HEK293T (cell line): ENCODE measurements around the gene TMEM165.
"Not testable (repeated sequence)": the region's sequence is repeated elsewhere in the genome, so short reads cannot be mapped to it uniquely, and the experiment has no call there.

Experiments used
- CTCF ChIA-PET: fragments of 350-600 bp; formaldehyde crosslinking; extraction: SDS; loops from one replicate; lab custom pipeline; 2021; ENCODE audit warnings: antibody characterized with exemption, inconsistent platforms; lab: Yijun Ruan, JAX
- POLR2A ChIA-PET: fragments of 350-600 bp; formaldehyde crosslinking; extraction: SDS; loops from one replicate; lab custom pipeline; 2020; ENCODE audit warnings: antibody characterized with exemption, inconsistent platforms; lab: Yijun Ruan, JAX
- DNase-seq: peaks from one replicate; pipeline ENCODE4 v3.0.0; 2012; ENCODE audit warnings: mixed read lengths; ENCODE audit errors: extremely low spot score
- ARNT ChIP-seq: fragments of 450-650 bp; IDR thresholded peaks from 2 replicates; pipeline ENCODE4 v1.6.1; 2017; ENCODE audit warnings: mild to moderate bottlenecking
- BHLHE40 ChIP-seq: fragments of 450-650 bp; IDR thresholded peaks from 2 replicates; pipeline ENCODE4 v1.6.1; 2016; ENCODE audit warnings: mild to moderate bottlenecking, moderate library complexity, borderline replicate concordance
- CTBP1 ChIP-seq: fragments of 450-650 bp; IDR thresholded peaks from 2 replicates; pipeline ENCODE4 v1.6.1; 2016; ENCODE audit warnings: borderline replicate concordance
- ELF4 ChIP-seq: fragments of 450-650 bp; IDR thresholded peaks from 2 replicates; pipeline ENCODE4 v1.6.1; 2017; ENCODE audit warnings: antibody characterized with exemption
- FOXA1 ChIP-seq: fragments of 450-650 bp; IDR thresholded peaks from 2 replicates; pipeline ENCODE4 v1.6.1; 2016; ENCODE audit warnings: mild to moderate bottlenecking
- FOXK2 ChIP-seq: fragments of 450-650 bp; IDR thresholded peaks from 2 replicates; pipeline ENCODE4 v1.6.1; 2016; ENCODE audit warnings: mild to moderate bottlenecking
- FOXM1 ChIP-seq: fragments of 450-650 bp; IDR thresholded peaks from 2 replicates; pipeline ENCODE4 v1.6.1; 2017; ENCODE audit warnings: mild to moderate bottlenecking, borderline replicate concordance
- HDGF ChIP-seq: fragments of 450-650 bp; IDR thresholded peaks from 2 replicates; pipeline ENCODE4 v1.6.1; 2017; ENCODE audit warnings: antibody characterized with exemption, borderline replicate concordance
- L3MBTL2 ChIP-seq: fragments of 450-650 bp; conservative IDR thresholded peaks from 2 replicates; pipeline ENCODE4 v1.6.1; 2016; ENCODE audit warnings: mild to moderate bottlenecking
- LEF1 ChIP-seq: fragments of 450-650 bp; IDR thresholded peaks from 2 replicates; pipeline ENCODE4 v1.6.1; 2017; ENCODE audit warnings: mild to moderate bottlenecking, borderline replicate concordance
- NFRKB ChIP-seq: fragments of 450-650 bp; IDR thresholded peaks from 2 replicates; pipeline ENCODE4 v1.6.1; 2016; ENCODE audit warnings: mild to moderate bottlenecking, moderate library complexity
- PKNOX1 ChIP-seq: fragments of 450-650 bp; IDR thresholded peaks from 2 replicates; pipeline ENCODE4 v1.6.1; 2016
- SP1 ChIP-seq: fragments of 450-650 bp; IDR thresholded peaks from 2 replicates; pipeline ENCODE4 v1.6.1; 2017
- SUZ12 ChIP-seq: fragments of 450-650 bp; IDR thresholded peaks from 2 replicates; pipeline ENCODE4 v1.6.1; 2016; ENCODE audit warnings: mild to moderate bottlenecking
- TARDBP ChIP-seq: fragments of 450-650 bp; IDR thresholded peaks from 2 replicates; pipeline ENCODE4 v1.6.1; 2016
- ZNF384 ChIP-seq: fragments of 450-650 bp; IDR thresholded peaks from 2 replicates; pipeline ENCODE4 v1.6.1; 2016

TMEM165 gene

GRCh38 chr4:55395529-55396307 lies at the start of gene TMEM165:
Gene TMEM165, plus strand, starts transcription at chr4:55395957. Its CDS starts 233 bp downstream, at chr4:55396190.
- no peak for TF ChIP-seq NFRKB
- TF ChIP-seq L3MBTL2: peak; percentile 88
- peak; percentile 77; the same call in 1 of the 2 replicates for TF ChIP-seq CTBP1
- DNase-seq: peak; percentile 86
- POLR2A ChIA-PET: interaction anchor here (1.0 to 3.0 kb wide), 9 partner anchors 10 to 738 kb away, joined by 3 to 28 read pairs (median 4); partner anchors contain the start of genes KIT and SRD5A3
- CTCF ChIA-PET: no interaction called here

- POLR2A ChIA-PET: interaction anchor here (0.7 to 2.7 kb wide), 9 partner anchors 20 to 760 kb away, joined by 3 to 14 read pairs (median 4); partner anchors contain the start of genes CLOCK, NMU and TMEM165
- CTCF ChIA-PET: interaction anchor here (0.5 to 1.5 kb wide), 10 partner anchors 10 to 203 kb away, joined by 3 to 9 read pairs (median 4); no protein-coding TSS in a partner anchor
Observed at GRCh38 chr4:55345980-55346850, 49.5 kb upstream of the TMEM165 start, which contains the start of gene SRD5A3. Gene SRD5A3, plus strand, starts transcription at chr4:55346242. Its CDS starts 95 bp downstream, at chr4:55346337.

GRCh38 chr4:55346851-55347255 lies 48.9 kb upstream of the TMEM165 start:
- DNase-seq: no peak
- no peak for TF ChIP-seq FOXK2
- no peak for TF ChIP-seq SP1
- no peak for TF ChIP-seq NFRKB
- no peak for TF ChIP-seq TARDBP
- TF ChIP-seq BHLHE40: no peak
- TF ChIP-seq ARNT: no peak
- no peak for TF ChIP-seq SUZ12
- ChIA-PET POLR2A (interaction anchor here (0.8 kb wide), 1 partner anchor 199 kb away, joined by 3 read pairs; no protein-coding TSS in a partner anchor), CTCF (interaction anchor here (1.0 to 1.4 kb wide), 2 partner anchors 52 to 99 kb away, joined by 3 read pairs; no protein-coding TSS in a partner anchor)

More at GRCh38 chr4:55345980-55346850, 49.5 kb upstream of the TMEM165 start, which contains the start of gene SRD5A3:
- peak; percentile 84 for DNase-seq
- no peak for TF ChIP-seq SP1
- TF ChIP-seq FOXM1: peak; percentile 24; the same call in 1 of the 2 replicates
- TF ChIP-seq FOXK2: no peak
- no peak for TF ChIP-seq TARDBP
- TF ChIP-seq LEF1: peak; percentile 97; the same call in 1 of the 2 replicates
- TF ChIP-seq HDGF: no peak
- no peak for TF ChIP-seq BHLHE40
- no peak for TF ChIP-seq ARNT
- TF ChIP-seq SUZ12: no peak
- no peak for TF ChIP-seq PKNOX1
- no peak for TF ChIP-seq ELF4
- no peak for TF ChIP-seq NFRKB
- TF ChIP-seq CTBP1: 0 out of 2 replicates have a peak, but pooled peaks have one; percentile 1
- no peak for TF ChIP-seq ZNF384
- no peak for TF ChIP-seq FOXA1
- peak; percentile 86; the same call in 1 of the 2 replicates for TF ChIP-seq L3MBTL2

- DNase-seq: no peak
- TF ChIP-seq SP1 (no peak), SUZ12 (no peak), ELF4 (no peak), PKNOX1 (no peak), FOXM1 (no peak), CTBP1 (no peak), HDGF (no peak), FOXA1 (no peak), ZNF384 (no peak), BHLHE40 (no peak), FOXK2 (no peak), NFRKB (no peak), L3MBTL2 (no peak), TARDBP (no peak), LEF1 (no peak), ARNT (no peak)
- ChIA-PET POLR2A (interaction anchor here (0.8 kb wide), 1 partner anchor 198 kb away, joined by 3 read pairs; no protein-coding TSS in a partner anchor), CTCF (interaction anchor here (1.0 to 1.4 kb wide), 2 partner anchors 51 to 98 kb away, joined by 3 read pairs; no protein-coding TSS in a partner anchor)
Observed at GRCh38 chr4:55347610-55348228, 48.0 kb upstream of the TMEM165 start.

GRCh38 chr4:55348466-55348865 lies 47.3 kb upstream of the TMEM165 start:
- TF ChIP-seq BHLHE40: no peak
- TF ChIP-seq LEF1: no peak
- no peak for TF ChIP-seq TARDBP
- no peak for TF ChIP-seq FOXA1
- TF ChIP-seq PKNOX1: no peak
- POLR2A ChIA-PET: no interaction called here
- DNase-seq: no peak
- CTCF ChIA-PET: interaction anchor here (0.6 kb wide), 1 partner anchor 92 kb away, joined by 3 read pairs; no protein-coding TSS in a partner anchor

- DNase-seq, CTCF ChIA-PET, POLR2A ChIA-PET: not testable (repeated sequence)
Observed at GRCh38 chr4:55350870-55351269, 44.9 kb upstream of the TMEM165 start.
